SK-N-MC (cell line): Measurements from ENCODE around the gene EFTUD2.
A peak's percentile ranks its signal among the peaks of the same experiment; 100 is the strongest.

ENCODE experiments used
- DNase-seq: peaks from one replicate; pipeline ENCODE4 v3.0.0-alpha.2; 2011; ENCODE audit warnings: low read depth, low spot score
- H3K27ac ChIP-seq: fragments of 200-600 bp; sonication (generic); 2 replicates; pipeline ENCODE4 v1.5.1; 2016; ENCODE audit warnings: mixed run types
- H3K36me3 ChIP-seq: fragments of 200-600 bp; sonication (generic); 2 replicates; pipeline ENCODE4 v1.6.1; 2017; ENCODE audit warnings: antibody characterized with exemption, low read length, mixed read lengths; ENCODE audit not compliant: insufficient read depth
- H3K4me3 ChIP-seq: fragments of 200-600 bp; sonication (generic); 2 replicates; pipeline ENCODE4 v1.5.1; 2016
- H3K9ac ChIP-seq: fragments of 200-600 bp; sonication (generic); 2 replicates; pipeline ENCODE4 v1.8.0; 2017; ENCODE audit warnings: mixed run types, mixed read lengths; ENCODE audit not compliant: insufficient read length
- H3K9me3 ChIP-seq: fragments of 200-600 bp; sonication (generic); 2 replicates; pipeline ENCODE4 v1.6.1; 2017; ENCODE audit warnings: low read depth, mild to moderate bottlenecking, antibody characterized with exemption, low read length, moderate library complexity, mixed read lengths
- EZH2 ChIP-seq: fragments of 200-600 bp; sonication (generic); IDR thresholded peaks from one replicate; pipeline ENCODE4 v1.6.1; 2017; ENCODE audit warnings: antibody characterized with exemption
- FOXP2 ChIP-seq: optimal IDR thresholded peaks from 2 replicates; pipeline ENCODE3; 2011; ENCODE audit warnings: mild to moderate bottlenecking, moderate library complexity; ENCODE audit not compliant: insufficient read depth; ENCODE audit errors: extremely low read length, control extremely low read depth
- POLR2AphosphoS5 ChIP-seq: IDR thresholded peaks from 2 replicates; pipeline ENCODE4 v1.6.1; 2012; ENCODE audit warnings: mild to moderate bottlenecking, low read depth, low read length, borderline replicate concordance

EFTUD2 gene

GRCh38 chr17:44871556-44871955 lies 27.7 kb downstream of the EFTUD2 start:
- H3K9me3 ChIP-seq, result no peaks in the 10 kb centered on the region
- no peak overlapping the region for H3K9ac ChIP-seq
- no peak overlapping the region for H3K27ac ChIP-seq
- DNase-seq, result no peak
- TF ChIP-seq FOXP2, result no peak
- TF ChIP-seq EZH2, result no peak
- TF ChIP-seq POLR2AphosphoS5, result no peak
- H3K36me3 ChIP-seq, result peaks cover 80% of the 10 kb centered on the region
- H3K4me3 ChIP-seq, result no peak overlapping the region

- H3K4me3 ChIP-seq, result no peak overlapping the region
- H3K27ac ChIP-seq, result 0 out of 2 replicates have a peak overlapping the region, but pooled peaks have one; percentile 16
- H3K9me3 ChIP-seq, result no peaks in the 10 kb centered on the region
- TF ChIP-seq POLR2AphosphoS5 (no peak), FOXP2 (no peak), EZH2 (no peak)
- peaks cover 75% of the 10 kb centered on the region for H3K36me3 ChIP-seq
- no peak overlapping the region for H3K9ac ChIP-seq
- DNase-seq, result no peak
These were observed 31.4 kb downstream of the EFTUD2 start for GRCh38 chr17:44867841-44868240.

- no peak overlapping the region for H3K9ac ChIP-seq
- TF ChIP-seq FOXP2 (no peak), POLR2AphosphoS5 (no peak)
- no peak overlapping the region for H3K4me3 ChIP-seq
- peaks cover 77% of the 10 kb centered on the region for H3K36me3 ChIP-seq
- no peak for DNase-seq
- no peaks in the 10 kb centered on the region for H3K9me3 ChIP-seq
- 0 out of 2 replicates have a peak overlapping the region, but pooled peaks have one; percentile 4 for H3K27ac ChIP-seq
These were observed 33.3 kb downstream of the EFTUD2 start for GRCh38 chr17:44865931-44866330.

GRCh38 chr17:44865231-44865660 lies 34.0 kb downstream of the EFTUD2 start:
- H3K27ac ChIP-seq, result 0 out of 2 replicates have a peak overlapping the region, but pooled peaks have one; percentile 4
- no peak for TF ChIP-seq FOXP2
- no peak for TF ChIP-seq EZH2
- no peak for TF ChIP-seq POLR2AphosphoS5
- DNase-seq, result peak; percentile 56
- H3K9ac ChIP-seq, result no peak overlapping the region
- no peaks in the 10 kb centered on the region for H3K9me3 ChIP-seq
- no peak overlapping the region for H3K4me3 ChIP-seq
- H3K36me3 ChIP-seq, result peaks cover 80% of the 10 kb centered on the region

- Histone ChIP-seq H3K4me3 (no peak overlapping the region), H3K9me3 (no peaks in the 10 kb centered on the region), H3K36me3 (peaks cover 80% of the 10 kb centered on the region), H3K27ac (no peak overlapping the region), H3K9ac (no peak overlapping the region)
- TF ChIP-seq EZH2 (no peak), FOXP2 (no peak), POLR2AphosphoS5 (no peak)
- DNase-seq, result no peak
These were observed 34.4 kb downstream of the EFTUD2 start for GRCh38 chr17:44864831-44865230.

- no peak overlapping the region for H3K27ac ChIP-seq
- no peak overlapping the region for H3K4me3 ChIP-seq
- peaks cover 80% of the 10 kb centered on the region for H3K36me3 ChIP-seq
- H3K9me3 ChIP-seq, result no peaks in the 10 kb centered on the region
- TF ChIP-seq EZH2 (no peak), POLR2AphosphoS5 (no peak), FOXP2 (no peak)
- no peak overlapping the region for H3K9ac ChIP-seq
- no peak for DNase-seq
These were observed 36.0 kb downstream of the EFTUD2 start for GRCh38 chr17:44863061-44863918.

- TF ChIP-seq POLR2AphosphoS5 (no peak), EZH2 (no peak), FOXP2 (no peak)
- Histone ChIP-seq H3K4me3 (no peak overlapping the region), H3K27ac (no peak overlapping the region), H3K9me3 (no peaks in the 10 kb centered on the region), H3K36me3 (peaks cover 77% of the 10 kb centered on the region), H3K9ac (no peak overlapping the region)
- no peak for DNase-seq
These were observed 36.8 kb downstream of the EFTUD2 start for GRCh38 chr17:44862278-44862914.

- no peak for TF ChIP-seq POLR2AphosphoS5
- no peak for TF ChIP-seq EZH2
- TF ChIP-seq FOXP2, result no peak
These were observed 39.5 kb downstream of the EFTUD2 start for GRCh38 chr17:44859701-44860100.

More at GRCh38 chr17:44859701-44860100, 39.5 kb downstream of the EFTUD2 start:
- peaks cover 93% of the 10 kb centered on the region for H3K36me3 ChIP-seq
- DNase-seq, result no peak
- no peak overlapping the region for H3K27ac ChIP-seq
- H3K9ac ChIP-seq, result no peak overlapping the region
- H3K9me3 ChIP-seq, result no peaks in the 10 kb centered on the region
- H3K4me3 ChIP-seq, result no peak overlapping the region
